ENCODE data around the gene HTR6.

Gene HTR6

GRCh38 chr1:19688041-19688842 is 23.6 kb downstream of the HTR6 start:
- peak; percentile 12 for DNase-seq (ENCODE audit: low read depth)

DNA sequence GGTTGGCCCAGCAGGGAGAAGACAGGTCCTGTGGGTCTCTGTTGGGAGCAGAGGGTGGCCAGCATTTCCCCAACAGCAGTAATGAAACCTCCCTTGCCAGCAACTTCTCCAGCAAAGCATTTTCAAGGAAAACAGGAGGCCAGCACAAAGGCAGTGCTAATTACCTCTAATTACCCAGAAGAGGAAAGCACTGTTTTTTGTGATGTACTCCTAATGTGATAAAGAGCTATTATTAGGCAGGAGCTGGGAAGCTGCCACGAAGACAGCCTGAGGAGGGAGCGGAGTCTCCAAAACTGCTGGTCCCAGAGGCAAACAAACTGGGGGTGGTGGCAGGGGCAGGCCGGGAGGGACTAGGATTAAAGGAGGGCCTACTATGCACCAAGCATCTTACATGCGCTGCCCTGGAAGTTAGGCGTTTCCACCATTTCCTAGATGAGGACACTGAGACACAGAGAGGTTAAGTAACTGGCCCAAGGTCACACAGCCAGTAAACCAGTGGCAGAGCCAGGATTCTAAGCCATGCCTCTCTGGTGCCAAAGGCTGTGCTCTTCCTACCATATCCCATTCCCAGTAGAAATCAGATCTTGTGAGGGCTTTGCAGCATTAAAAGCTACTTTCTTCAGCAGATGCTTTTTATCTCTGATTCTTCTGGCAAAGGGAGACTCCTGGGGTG is 24.5 kb downstream of the HTR6 start:
- no peak for DNase-seq (ENCODE audit: low read depth)

- DNase-seq (ENCODE audit: low read depth): no peak
These were observed 25.2 kb downstream of the HTR6 start for GRCh38 chr1:19689856-19690255.

GRCh38 chr1:19690342-19690741 is 25.7 kb downstream of the HTR6 start:
- DNase-seq (ENCODE audit: low read depth): no peak

DNA sequence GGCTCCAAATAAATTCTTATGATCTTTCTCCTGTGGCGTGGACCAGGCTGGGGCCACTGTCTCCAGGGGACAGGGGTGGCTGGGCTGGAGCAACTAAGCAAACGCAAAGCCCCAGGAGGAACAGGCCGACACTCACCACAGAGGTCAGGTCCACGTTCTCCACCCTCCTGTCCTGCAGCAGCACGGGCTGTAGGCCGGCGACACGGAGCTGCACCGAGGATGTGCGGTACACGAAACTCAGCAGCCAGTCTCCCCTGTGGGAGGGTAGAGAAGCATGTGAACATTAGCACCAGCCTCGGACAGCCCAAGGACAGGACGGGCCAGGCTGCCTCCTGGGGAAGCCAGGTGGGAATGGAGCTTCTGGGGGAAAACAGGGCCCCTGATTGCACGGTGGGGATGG is 29.6 kb downstream of the HTR6 start:
- DNase-seq (ENCODE audit: low read depth): no peak

DNA sequence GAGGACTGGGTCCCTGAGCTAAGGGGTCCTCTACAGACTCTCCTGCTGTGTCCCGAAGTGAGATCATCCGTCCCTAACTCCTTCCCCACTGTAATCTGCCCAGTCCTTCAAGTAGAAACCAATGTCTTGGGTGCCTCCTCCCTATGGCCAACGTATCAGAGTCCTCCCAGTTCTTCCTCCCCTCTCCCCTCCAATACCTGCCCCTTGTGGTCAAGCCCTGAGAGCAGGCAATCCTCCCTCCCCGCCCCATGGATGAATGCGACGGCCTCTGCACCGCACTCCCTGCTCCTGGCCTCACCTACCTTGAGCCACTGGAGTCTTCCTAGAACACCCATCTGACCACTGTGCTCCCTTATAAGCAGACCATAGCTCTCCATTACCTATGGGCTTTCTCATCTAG is 31.1 kb downstream of the HTR6 start:
- no peak for DNase-seq (ENCODE audit: low read depth)

DNA sequence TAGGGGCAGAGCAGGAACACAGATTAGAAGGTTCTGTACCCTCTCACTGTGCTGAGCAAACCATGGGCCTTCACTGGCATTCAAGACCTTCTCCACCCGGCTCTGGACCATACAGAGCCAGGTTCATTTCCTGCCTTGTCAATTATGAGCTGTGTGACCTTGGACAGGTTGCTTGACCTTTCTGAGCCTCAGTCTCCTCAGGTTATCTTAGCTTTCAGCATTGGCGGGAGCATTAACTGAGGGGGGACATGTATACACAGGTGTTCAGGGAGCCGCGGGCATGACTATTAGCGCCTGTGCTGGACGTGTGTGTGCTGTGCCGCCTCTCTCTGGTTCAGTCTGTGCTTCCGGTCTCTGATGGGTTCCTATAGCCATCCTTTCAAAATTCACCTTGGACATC is 32.1 kb downstream of the HTR6 start:
- no peak for DNase-seq (ENCODE audit: low read depth)

DNA sequence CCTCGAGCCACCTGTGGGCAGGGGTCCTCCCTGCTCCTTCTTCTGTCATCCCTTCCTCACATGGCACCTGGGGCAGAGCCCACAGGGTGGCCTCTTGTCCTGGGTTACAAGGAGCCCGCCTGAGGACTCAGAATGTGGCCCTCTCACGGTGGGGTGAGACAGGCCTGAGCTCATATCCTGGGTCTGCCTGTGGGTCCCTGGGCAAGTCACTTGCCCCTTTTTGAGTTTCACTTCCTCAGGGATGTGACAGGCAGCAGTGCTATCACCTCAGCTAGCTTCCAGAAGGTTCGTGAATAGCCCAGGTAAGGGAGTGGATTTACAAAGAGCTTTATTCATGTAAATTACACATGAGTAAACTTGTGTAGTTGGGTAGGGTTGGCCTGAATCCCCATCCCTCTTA is 33.5 kb downstream of the HTR6 start:
- no peak for DNase-seq (ENCODE audit: low read depth)

DNA sequence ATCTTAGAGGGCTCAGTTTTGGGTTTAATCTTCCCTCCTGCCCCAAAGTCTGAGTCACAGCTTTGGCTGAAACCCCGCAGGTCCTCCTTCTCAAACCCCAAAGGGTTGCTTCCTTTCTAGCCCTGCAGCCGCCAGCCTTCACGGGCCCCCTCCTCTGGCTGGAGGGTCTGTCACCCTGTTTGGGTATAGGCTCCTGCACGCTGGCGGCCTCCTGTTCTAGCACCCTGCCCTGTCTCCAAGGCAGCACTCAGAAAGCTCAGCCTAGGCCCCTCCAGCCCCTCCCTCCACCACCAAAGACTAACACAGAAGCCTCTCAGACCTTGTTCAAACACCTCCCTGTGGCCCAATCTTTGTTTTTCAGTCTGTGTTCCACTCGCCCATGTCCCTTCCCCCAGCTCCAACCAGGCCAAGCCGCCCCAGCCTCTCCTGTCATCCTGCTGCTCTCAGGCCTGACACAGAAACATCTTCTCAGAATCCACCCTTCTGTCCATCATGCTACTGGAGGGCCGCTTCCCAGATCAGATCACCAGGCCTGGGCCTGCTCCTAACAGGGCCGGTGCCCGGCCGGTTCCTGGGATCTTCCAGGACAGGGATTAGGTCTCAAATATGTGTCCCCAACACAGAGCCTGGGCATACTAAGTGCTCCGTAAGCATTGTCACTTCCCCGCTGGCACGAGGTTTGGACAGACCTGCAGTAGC is 35.6 kb downstream of the HTR6 start:
- DNase-seq (ENCODE audit: low read depth): no peak

- DNase-seq (ENCODE audit: low read depth): no peak
These were observed 38.6 kb downstream of the HTR6 start for GRCh38 chr1:19703280-19703679.

DNA sequence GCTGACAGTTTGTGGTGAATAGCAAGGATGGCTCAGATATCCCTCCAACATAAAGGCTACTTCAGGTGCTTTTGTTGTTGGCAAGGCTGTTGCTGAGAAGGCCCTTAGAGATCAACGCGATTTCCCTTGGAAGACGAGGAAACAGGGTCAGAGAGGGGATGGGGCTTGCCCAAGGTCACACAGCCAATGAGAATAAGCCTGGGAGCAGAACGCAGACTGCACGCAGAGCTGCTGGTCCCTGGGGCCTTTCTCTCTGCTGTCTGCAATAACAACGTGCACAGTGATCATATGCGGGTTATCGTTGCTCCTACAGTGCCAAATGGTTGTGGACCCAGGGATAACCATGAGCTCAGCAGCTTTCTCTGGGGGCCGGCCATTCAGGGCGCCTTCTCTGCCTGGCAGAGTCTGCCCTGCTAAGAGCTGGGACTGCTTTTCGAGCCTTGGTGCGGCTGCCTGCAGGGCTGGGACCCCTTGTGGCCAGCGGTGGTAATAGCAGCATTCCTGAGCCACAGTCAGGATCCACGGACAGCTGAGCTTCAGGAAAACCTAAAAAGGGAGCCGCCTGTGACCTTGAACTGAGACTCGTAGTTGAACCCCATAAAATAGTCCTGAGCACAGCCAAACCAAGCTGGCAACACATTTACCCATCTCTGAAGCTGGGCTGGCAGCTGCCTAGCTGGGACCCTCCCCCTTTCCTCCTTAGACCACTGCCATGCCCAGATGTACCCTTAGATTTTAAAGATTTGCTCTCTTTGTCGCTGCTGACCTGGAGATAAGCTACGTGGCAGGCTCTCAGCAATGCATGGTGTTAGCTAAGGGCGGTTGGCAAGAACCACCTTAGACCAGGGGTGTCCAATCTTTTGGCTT is 39.8 kb downstream of the HTR6 start:
- peak; percentile 35 for DNase-seq (ENCODE audit: low read depth)

DNA sequence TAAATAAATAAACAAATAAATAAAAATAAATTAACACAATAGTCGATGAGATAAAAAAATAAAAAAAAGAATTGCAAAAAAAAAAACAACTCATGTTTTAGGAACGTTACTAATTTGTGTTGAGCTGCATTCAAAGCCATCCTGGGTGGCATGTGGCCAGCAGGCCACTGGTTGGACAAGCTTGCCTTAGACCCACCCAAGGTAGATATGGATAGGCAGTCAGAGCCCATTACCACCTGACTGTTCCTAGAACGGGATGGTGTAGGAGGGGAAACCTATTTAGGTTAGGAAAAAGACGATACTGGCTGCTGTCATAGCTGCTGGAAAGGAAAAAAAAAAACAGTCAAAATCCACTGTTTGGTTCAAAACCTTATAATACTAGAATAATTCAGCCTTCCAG is 40.8 kb downstream of the HTR6 start:
- DNase-seq (ENCODE audit: low read depth): no peak

DNA sequence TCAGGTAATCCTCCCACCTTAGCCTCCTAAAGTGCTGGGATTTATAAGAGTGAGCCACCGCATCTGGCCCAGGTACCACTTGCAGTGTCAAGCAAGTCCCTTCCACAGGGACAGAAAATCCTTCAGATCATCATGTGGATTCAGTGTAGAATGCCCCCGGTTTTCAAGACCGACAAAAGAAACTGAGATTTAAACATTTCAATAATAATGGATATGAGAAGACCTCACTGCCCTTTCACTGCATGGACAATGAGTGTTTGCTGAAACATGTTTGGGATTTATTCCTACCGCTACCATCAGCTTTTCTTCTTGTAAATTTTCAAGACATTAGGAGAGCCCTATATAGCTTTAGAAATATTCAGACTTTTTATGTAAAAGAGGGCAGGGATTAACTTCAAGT is 41.5 kb downstream of the HTR6 start:
- no peak for DNase-seq (ENCODE audit: low read depth)

DNA sequence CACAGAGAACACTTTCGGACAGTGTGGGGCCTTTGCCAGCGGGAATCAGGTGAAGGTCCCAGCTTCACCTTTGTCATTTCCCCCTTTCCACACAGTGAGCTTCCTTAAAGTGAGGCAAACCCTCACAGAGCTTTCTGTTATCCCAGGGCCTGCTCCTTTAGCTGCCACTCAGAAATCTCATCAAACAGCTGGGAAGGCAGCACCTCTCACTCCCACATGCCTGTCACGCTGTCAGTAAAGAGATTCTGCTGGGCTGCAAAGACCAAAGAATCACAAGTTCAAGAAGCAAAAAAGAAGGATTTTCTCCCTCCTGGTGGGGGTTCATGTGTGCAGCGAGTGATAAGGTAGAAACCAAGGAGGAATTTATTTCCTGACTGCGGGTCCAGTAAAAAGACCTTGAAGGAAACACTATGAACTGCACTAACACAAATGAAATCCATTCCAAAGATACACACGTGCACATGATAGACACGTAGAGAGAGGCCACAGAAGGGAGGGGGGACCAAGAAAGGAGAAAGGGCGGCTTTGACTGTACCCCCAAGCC is 44.0 kb downstream of the HTR6 start:
- no peak for DNase-seq (ENCODE audit: low read depth)

GRCh38 chr1:19709260-19709793 is 44.7 kb downstream of the HTR6 start:
- DNase-seq (ENCODE audit: low read depth): no peak

GRCh38 chr1:19710825-19711611 is 46.3 kb downstream of the HTR6 start:
- no peak for DNase-seq (ENCODE audit: low read depth)

- DNase-seq (ENCODE audit: low read depth): no peak
These were observed 48.3 kb downstream of the HTR6 start for GRCh38 chr1:19712928-19713327.

DNA sequence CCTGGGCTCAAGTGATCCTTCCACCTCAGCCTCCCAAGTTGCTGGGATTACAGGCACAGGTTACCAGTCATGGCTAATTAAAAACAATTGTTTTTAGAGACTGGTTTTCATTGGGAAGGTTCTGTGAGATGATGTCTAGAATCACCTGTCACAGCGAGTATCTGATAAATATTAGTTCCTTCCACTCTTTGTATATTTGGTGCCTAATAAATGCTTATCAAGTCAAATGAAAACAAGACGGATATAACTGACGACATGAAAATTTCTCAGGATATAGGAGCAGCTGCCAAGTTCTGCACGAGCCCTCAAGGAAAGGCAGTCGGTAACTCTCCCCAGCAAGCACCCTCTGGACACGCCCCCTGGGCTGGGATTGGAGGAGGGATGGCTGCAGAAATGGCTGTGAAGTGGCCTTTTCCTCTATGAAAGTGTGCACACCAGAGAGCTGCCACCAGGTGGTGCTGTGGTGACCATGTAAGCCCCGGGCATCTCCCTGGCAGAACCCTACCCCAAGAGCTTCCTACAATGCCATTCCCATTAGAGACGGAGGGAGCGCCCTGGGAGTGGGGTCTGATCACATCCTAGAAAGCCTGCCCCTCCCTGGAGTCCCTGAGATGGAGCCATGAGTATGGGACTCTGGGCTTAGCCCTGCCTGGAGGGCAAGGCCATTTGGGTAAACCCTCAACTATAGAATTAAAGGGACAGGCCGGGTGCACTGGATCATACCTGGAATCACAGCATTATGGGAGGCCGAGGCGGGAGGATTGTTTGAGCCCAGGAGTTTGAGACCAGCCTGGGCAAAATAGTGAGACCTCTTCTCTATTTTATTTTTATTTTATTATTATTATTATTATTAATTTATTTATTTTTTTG is 50.9 kb downstream of the HTR6 start:
- DNase-seq (ENCODE audit: low read depth): peak; percentile 67

- no peak for DNase-seq (ENCODE audit: low read depth)
These were observed 52.8 kb downstream of the HTR6 start for GRCh38 chr1:19717467-19717866.

GRCh38 chr1:19720174-19720573 is 55.5 kb downstream of the HTR6 start:
- no peak for DNase-seq (ENCODE audit: low read depth)

All from stimulated activated CD8-positive, alpha-beta memory T cell treated with anti-CD3 and anti-CD28 coated beads, Interleukin-12 subunit alpha, Interleukin-12 subunit beta, amount 100 ng/mL, for 1 hour (primary cell).